IPS-NIHi7 (cell line): ENCODE data around the gene CKMT1B.
"Not testable (repeated sequence)": the region's sequence is repeated elsewhere in the genome, so short reads cannot be mapped to it uniquely, and the experiment has no call there.

Experiments
- DNase-seq: peaks from one replicate; pipeline ENCODE4 v3.0.0; 2012; ENCODE audit warnings: mixed read lengths; ENCODE audit errors: extremely low spot score

CKMT1B gene

DNA sequence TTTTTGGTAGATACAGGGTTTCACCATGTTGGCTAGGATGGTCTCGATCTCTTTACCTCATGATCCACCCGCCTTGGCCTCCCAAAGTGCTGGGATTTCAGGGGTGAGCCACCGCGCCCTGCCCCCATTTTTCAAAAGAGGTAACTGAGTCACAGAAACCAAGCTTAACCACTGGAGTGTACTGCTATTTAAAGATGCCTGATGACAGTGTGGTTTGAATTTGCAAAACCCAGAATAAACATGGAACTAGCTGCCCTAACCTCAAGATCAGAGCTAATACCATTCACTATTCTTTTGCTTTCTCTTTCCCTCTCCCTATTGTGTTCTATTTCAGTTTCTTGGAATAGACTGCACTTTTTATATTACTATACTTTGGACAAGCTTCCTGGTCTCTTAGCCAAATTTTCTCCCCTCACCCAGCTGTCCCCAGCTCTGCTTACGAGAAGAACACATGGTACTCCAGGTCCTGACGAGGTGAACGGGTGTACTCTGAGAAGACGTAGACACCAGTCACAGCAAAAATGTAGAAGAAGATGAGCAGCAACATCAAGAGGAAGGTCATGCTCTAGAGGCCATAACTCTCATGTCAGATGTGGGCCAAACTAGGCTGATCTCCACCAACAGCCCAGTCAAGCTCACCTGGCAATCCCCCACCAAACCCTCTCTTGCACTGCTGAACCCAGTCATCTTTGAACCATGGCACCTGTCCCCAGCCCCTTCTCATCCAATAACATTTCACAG is 44.8 kb downstream of the CKMT1B start:
- not testable (repeated sequence) for DNase-seq
